CD4-positive, alpha-beta T cell (primary cell): ENCODE measurements around the gene SLC38A3. TPM values are rescaled to one million over a fixed set of nuclear protein-coding genes. Genes with fewer than 3 reads are reported as not detected.
"Not testable (repeated sequence)": the region's sequence is repeated elsewhere in the genome, so short reads cannot be mapped to it uniquely, and the experiment has no call there.

Experiments used
- ATAC-seq: fragments of 200-7000 bp; cut with Tn5 transposase; one replicate; pipeline ENCODE4 v1.10.0; 2022; ENCODE audit warnings: mild to moderate bottlenecking; ENCODE audit not compliant: poor library complexity
- CTCF ChIA-PET: fragments of 350-600 bp; sonication (Branson Sonifier 250); formaldehyde crosslinking; loops from one replicate; lab custom pipeline; 2021; ENCODE audit warnings: antibody characterized with exemption, inconsistent platforms; lab: Charles Lee
- POLR2A ChIA-PET: fragments of 350-600 bp; sonication (Branson Sonifier 250); formaldehyde crosslinking; loops from one replicate; lab custom pipeline; 2021; ENCODE audit warnings: antibody characterized with exemption, inconsistent platforms; lab: Charles Lee
- DNase-seq, 14 experiments: peaks; one replicate each; pipeline ENCODE4 v3.0.0-alpha.2; 2013 to 2020; ENCODE audit warnings: mixed read lengths in 2 of 14
- H3K27ac ChIP-seq, 2 donors: one replicate each; pipeline versions ENCODE4 v1.5.1 to v1.7.0; 2013; ENCODE audit warnings: low read length in 2 of 2, low read depth in 1 of 2, mild to moderate bottlenecking in 1 of 2
- H3K27me3 ChIP-seq, 2 experiments: 1 replicate in 1 of 2; 2 replicates in 1 of 2; pipeline versions ENCODE4 v1.6.1 to v1.7.0; 2013; ENCODE audit warnings: low read length in 2 of 2, control low read depth in 1 of 2, mild to moderate bottlenecking in 1 of 2, moderate library complexity in 1 of 2; ENCODE audit not compliant: insufficient read depth in 2 of 2, control insufficient read depth in 1 of 2
- H3K36me3 ChIP-seq: one replicate; pipeline ENCODE4 v1.6.1; 2013; ENCODE audit warnings: low read length, control low read depth; ENCODE audit not compliant: insufficient read depth
- H3K4me1 ChIP-seq: one replicate; pipeline ENCODE4 v1.6.1; 2013; ENCODE audit warnings: low read length, control low read depth; ENCODE audit not compliant: insufficient read depth
- H3K4me3 ChIP-seq: one replicate; pipeline ENCODE4 v1.5.1; 2013; ENCODE audit warnings: mild to moderate bottlenecking, low read length, moderate library complexity
- H3K9me3 ChIP-seq, 2 experiments: 1 replicate in 1 of 2; 2 replicates in 1 of 2; pipeline versions ENCODE4 v1.6.1 to v1.7.0; 2013; ENCODE audit warnings: low read length in 2 of 2, mild to moderate bottlenecking in 2 of 2, control low read depth in 1 of 2, moderate library complexity in 1 of 2; ENCODE audit not compliant: control insufficient read depth in 1 of 2, insufficient read depth in 1 of 2
- H3K27ac Mint-ChIP-seq: one replicate; pipeline ENCODE4 v1.8.0; 2020; ENCODE audit warnings: mixed read lengths
- H3K27me3 Mint-ChIP-seq: one replicate; pipeline ENCODE4 v1.8.0; 2021; ENCODE audit warnings: mixed read lengths
- H3K36me3 Mint-ChIP-seq: one replicate; pipeline ENCODE4 v1.8.0; 2021; ENCODE audit warnings: low read depth, mixed read lengths
- H3K4me1 Mint-ChIP-seq: one replicate; pipeline ENCODE4 v1.8.0; 2021; ENCODE audit warnings: low read depth, mixed read lengths
- H3K4me3 Mint-ChIP-seq: one replicate; pipeline ENCODE4 v1.8.0; 2020; ENCODE audit warnings: mild to moderate bottlenecking, mixed read lengths
- H3K9me3 Mint-ChIP-seq: one replicate; pipeline ENCODE4 v1.8.0; 2020; ENCODE audit warnings: mixed read lengths
- intact Hi-C, 2 experiments: fragments of 100-400 bp; cut with DNase I in 1 of 2; cut with micrococcal nuclease in 1 of 2; formaldehyde crosslinking; loops; one replicate each; pipeline versions ENCODE4 v1.15.1 to v1.9.0; 2023 to 2025; cut with DNase I, micrococcal nuclease
- total RNA-seq, 174 experiments: library from RNA in 2 of 174; stranded (reverse) in 2 of 174; gene quantifications; one replicate each; pipeline ENCODE4 v1.2.3 and lab custom pipeline; 2021 to 2026
- TF ChIP-seq, protein P1 (sequence below): fragments of 200-600 bp; IDR thresholded peaks from one replicate; pipeline ENCODE4 v1.8.0; 2022; ENCODE audit warnings: antibody characterized with exemption, mild to moderate bottlenecking

SLC38A3 gene
- total RNA-seq, 2 experiments from 2014 or later: 1.0 to 1.1 TPM

GRCh38 chr3:50260942-50261441 is 55.9 kb downstream of the SLC38A3 start:
- no peak for ATAC-seq
- TF ChIP-seq, protein P1, sequence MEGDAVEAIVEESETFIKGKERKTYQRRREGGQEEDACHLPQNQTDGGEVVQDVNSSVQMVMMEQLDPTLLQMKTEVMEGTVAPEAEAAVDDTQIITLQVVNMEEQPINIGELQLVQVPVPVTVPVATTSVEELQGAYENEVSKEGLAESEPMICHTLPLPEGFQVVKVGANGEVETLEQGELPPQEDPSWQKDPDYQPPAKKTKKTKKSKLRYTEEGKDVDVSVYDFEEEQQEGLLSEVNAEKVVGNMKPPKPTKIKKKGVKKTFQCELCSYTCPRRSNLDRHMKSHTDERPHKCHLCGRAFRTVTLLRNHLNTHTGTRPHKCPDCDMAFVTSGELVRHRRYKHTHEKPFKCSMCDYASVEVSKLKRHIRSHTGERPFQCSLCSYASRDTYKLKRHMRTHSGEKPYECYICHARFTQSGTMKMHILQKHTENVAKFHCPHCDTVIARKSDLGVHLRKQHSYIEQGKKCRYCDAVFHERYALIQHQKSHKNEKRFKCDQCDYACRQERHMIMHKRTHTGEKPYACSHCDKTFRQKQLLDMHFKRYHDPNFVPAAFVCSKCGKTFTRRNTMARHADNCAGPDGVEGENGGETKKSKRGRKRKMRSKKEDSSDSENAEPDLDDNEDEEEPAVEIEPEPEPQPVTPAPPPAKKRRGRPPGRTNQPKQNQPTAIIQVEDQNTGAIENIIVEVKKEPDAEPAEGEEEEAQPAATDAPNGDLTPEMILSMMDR: no peak
- Histone ChIP-seq H3K4me3 (no peak overlapping the region), H3K27ac (no peak overlapping the region), H3K4me1 (peaks cover 15% of the 10 kb centered on the region), H3K36me3 (peaks cover 33% of the 10 kb centered on the region), H3K27me3 (peaks cover 0 to 2% of the 10 kb centered on the region in 2 experiments), H3K9me3 (no peaks in the 10 kb centered on the region)
- Mint-ChIP-seq H3K4me3 (peak overlapping the region; percentile 54), H3K27me3 (peaks cover 4% of the 10 kb centered on the region), H3K27ac (no peak overlapping the region), H3K4me1 (peaks cover 3% of the 10 kb centered on the region), H3K9me3 (no peaks in the 10 kb centered on the region), H3K36me3 (peaks cover 39% of the 10 kb centered on the region)
- no peak for DNase-seq
- ChIA-PET POLR2A (interaction anchor here (0.6 to 1.5 kb wide), 3 partner anchors 9 to 165 kb away, joined by 3 to 4 read pairs (median 3); no protein-coding TSS in a partner anchor), CTCF (interaction anchor here (1.0 to 2.7 kb wide), 3 partner anchors 14 to 69 kb away, joined by 3 to 11 read pairs (median 3); no protein-coding TSS in a partner anchor)
- intact Hi-C loops: loop anchor here in 1 of 2 experiments (1.0 kb wide), 1 partner anchor 34 kb away; no protein-coding TSS in a partner anchor

DNA sequence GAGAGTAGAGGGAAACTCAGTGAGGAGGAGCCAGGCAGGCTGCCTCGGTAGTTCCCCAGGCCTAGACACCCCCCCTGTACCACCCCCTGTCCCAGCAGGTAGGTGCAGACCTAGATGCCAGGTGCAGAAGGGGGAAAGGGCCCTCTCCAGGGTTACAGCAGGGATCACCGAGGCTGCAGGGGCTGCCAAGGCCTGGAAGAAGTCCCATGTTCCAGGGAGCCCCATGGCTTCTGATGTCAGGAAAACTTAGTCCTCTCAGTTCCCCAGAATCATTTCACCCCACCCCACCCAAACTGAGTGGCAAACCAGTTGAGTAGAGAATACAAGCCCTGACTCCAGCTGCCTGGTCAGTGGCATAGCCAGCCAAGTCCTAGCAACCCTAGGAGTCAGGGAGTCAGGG is 56.4 kb downstream of the SLC38A3 start:
- ATAC-seq: no peak
- H3K27ac ChIP-seq: no peak overlapping the region
- peaks cover 28% of the 10 kb centered on the region for H3K36me3 ChIP-seq
- DNase-seq: no peak
- Mint-ChIP-seq H3K36me3 (peaks cover 34% of the 10 kb centered on the region), H3K4me1 (peaks cover 3% of the 10 kb centered on the region), H3K9me3 (no peaks in the 10 kb centered on the region), H3K27me3 (peaks cover 5% of the 10 kb centered on the region), H3K4me3 (peak overlapping the region; percentile 54), H3K27ac (no peak overlapping the region)
- no peaks in the 10 kb centered on the region for H3K9me3 ChIP-seq
- H3K27me3 ChIP-seq: peaks cover 0 to 7% of the 10 kb centered on the region in 2 experiments
- TF ChIP-seq, protein P1: no peak
- no peak overlapping the region for H3K4me3 ChIP-seq
- peaks cover 15% of the 10 kb centered on the region for H3K4me1 ChIP-seq
- intact Hi-C loops: no loop called here
- POLR2A ChIA-PET: interaction anchor here (0.6 to 1.4 kb wide), 2 partner anchors 9 to 165 kb away, joined by 3 read pairs; no protein-coding TSS in a partner anchor
- CTCF ChIA-PET: interaction anchor here (1.0 to 2.7 kb wide), 3 partner anchors 15 to 69 kb away, joined by 3 to 11 read pairs (median 3); no protein-coding TSS in a partner anchor

DNA sequence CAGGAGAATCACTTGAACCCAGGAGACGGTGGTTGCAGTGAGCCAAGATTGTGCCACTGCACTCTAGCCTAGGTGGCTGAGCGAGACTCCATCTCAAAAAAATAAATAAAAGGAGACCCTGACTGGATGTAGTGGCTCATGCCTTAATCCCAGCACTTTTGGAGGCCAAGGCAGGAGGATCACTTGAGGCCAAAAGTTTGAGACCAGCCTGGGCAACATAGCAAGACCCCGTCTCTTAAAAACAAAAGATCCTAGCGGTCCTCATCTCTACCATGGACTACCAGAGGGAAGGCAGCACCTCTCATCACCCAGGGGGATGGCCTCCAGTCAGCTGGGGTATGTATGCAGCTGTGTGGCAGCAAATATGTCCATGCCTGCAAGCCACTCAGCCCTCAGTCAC is 57.1 kb downstream of the SLC38A3 start:
- Histone ChIP-seq H3K4me1 (peaks cover 15% of the 10 kb centered on the region), H3K36me3 (peaks cover 21% of the 10 kb centered on the region), H3K27me3 (peaks cover 0 to 10% of the 10 kb centered on the region in 2 experiments)
- H3K27me3 Mint-ChIP-seq, H3K4me3 ChIP-seq, POLR2A ChIA-PET, DNase-seq, ATAC-seq, intact Hi-C loops, H3K4me1 Mint-ChIP-seq, H3K4me3 Mint-ChIP-seq, H3K9me3 ChIP-seq, H3K27ac ChIP-seq, H3K27ac Mint-ChIP-seq, CTCF ChIA-PET, H3K9me3 Mint-ChIP-seq: not testable (repeated sequence)
- peaks cover 27% of the 10 kb centered on the region for H3K36me3 Mint-ChIP-seq
